HG02642 (cell line): ENCODE data around the gene EXOSC6.
"Not testable (repeated sequence)": the region's sequence is repeated elsewhere in the genome, so short reads cannot be mapped to it uniquely, and the experiment has no call there.

Experiments
- ATAC-seq: cut with Tn5 transposase; IDR thresholded peaks from one replicate; pipeline ENCODE4 v1.9.1; 2021; ENCODE audit warnings: mild to moderate bottlenecking; ENCODE audit not compliant: unreplicated experiment, poor library complexity

EXOSC6 gene

DNA sequence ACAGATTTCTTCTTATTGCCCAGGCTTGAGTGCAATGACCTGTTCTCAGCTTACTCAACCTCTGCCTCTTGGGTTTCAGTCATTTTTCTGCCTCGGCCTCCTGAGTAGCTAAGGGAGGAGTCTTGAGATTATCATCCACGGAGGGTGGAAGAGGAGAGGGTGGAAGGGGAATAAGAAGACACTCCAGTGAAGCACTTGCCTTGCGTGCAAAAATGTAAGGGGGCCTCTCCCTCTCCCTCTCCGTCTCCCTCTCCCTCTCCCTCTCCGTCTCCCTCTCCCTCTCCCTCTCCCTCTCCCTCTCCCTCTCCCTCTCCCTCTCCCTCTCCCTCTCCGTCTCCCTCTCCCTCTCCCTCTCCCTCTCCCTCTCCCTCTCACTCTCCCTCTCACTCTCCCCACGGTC is 48.2 kb downstream of the EXOSC6 start:
- not testable (repeated sequence) for ATAC-seq

DNA sequence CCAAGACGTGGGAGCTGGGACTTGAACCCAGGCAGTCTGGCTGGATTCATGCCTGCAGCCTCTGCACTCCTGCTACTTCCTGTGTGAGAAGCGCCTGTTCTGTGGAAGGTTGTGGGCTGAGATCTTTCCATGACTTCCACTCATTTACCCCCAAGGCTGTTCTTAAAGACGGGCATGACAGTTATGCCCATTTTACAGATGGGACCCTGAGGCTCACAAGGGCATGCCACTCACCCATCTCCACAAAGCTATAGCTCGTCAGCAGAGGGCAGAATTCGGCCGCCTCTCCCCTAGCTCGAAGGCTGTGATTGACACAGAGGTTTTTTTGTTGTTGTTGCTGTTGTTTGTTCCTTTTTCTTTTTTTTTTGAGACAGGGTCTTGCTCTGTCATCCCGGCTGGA is 51.7 kb downstream of the EXOSC6 start:
- ATAC-seq = not testable (repeated sequence)

DNA sequence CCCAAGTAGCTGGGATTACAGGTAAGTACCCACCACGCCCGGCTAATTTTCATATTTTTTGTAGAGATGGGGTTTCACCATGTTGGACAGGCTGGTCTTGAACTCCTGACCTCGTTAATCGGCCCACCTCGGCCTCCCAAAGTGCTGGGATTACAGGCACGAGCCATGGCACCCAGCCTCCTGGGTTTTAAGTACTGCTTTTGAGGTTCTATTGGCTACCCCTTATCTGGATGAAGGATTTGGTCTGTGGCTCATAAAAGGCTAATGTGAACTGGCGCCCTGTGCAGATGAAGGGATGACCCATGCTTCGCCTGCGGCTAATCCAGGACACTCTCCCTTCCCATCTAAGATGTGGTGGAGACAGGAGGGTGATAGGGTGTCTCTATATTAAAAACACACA is 52.6 kb downstream of the EXOSC6 start:
- ATAC-seq = not testable (repeated sequence)

DNA sequence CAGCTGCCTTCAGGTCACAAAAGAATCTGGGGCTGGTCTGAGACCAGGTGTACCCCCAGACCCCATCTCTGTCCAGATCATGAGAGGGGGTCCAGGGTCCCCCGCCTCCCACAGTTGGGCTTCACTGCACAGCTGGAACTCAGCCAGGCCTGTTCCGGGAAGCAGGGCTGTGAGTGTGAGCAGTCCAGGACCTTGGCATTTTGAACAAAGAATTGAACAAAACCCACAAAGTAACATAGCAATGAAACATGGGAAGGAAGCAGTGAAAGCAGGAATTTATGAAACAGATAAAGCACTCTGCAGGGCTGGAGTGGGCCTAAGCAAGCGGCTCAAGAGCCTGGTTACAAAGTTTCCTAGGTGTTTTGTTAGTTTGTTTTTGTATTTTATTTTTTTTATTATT is 53.1 kb downstream of the EXOSC6 start:
- not testable (repeated sequence) for ATAC-seq

DNA sequence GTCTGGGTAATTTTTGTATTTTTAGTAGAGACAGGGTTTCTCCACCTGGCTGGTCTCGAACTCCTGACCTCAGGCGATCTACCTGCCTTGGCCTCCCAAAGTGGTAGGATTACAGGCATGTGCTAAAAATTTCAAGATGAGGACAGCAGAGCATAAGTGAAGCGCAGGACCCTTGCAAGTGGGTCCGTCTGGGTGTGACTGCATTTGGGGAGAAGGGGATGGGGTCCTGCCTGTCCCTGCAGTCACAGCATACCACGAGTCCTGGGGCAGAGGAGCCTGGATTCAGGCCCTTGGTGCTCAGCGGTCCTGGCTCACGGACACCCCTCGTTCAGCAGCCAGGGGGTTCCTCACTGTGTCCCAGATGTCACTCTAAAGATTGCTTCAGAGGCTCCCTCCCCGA is 53.5 kb downstream of the EXOSC6 start:
- not testable (repeated sequence) for ATAC-seq

DNA sequence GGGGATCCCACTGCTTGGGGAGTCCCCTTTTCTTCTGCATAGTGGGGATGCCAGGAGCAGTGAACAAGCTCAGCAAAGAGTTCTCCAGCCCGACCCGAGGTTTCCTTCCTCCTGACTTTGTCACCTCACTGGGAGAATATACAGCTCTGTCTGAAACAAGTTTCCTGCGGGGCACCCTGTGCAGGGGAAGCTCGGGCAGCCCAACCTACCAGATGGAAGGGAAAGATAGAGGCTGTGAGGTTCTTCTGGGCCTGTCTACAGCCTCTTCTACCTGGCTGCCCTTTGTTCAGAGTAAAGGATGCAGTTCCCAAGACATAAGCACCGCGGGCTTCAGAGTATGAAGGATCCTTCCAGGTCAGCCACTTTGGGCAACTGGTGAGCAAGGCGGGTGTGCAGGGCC is 54.1 kb downstream of the EXOSC6 start:
- ATAC-seq = not testable (repeated sequence)
